WTC11 (cell line): Measurements from ENCODE around the gene NFATC3. TPM values are rescaled to one million over a fixed set of nuclear protein-coding genes. Genes with fewer than 3 reads are reported as not detected.

Experiments
- ATAC-seq: fragments of 200-7000 bp; cut with Tn5 transposase; 2 replicates; pipeline ENCODE4 v1.10.0; 2021; ENCODE audit warnings: mild to moderate bottlenecking, moderate library complexity
- CTCF ChIA-PET: fragments of 300-600 bp; sonication (Branson Sonifier 250); formaldehyde crosslinking; loops from one replicate; lab custom pipeline; 2021; ENCODE audit warnings: antibody characterized with exemption; lab: Charles Lee
- POLR2A ChIA-PET: fragments of 350-600 bp; sonication (Branson Sonifier 250); formaldehyde crosslinking; loops from one replicate; lab custom pipeline; 2021; ENCODE audit warnings: antibody characterized with exemption; lab: Charles Lee
- DNase-seq: peaks from one replicate; pipeline ENCODE4 v3.0.0; 2021; ENCODE audit warnings: low spot score
- H3K27ac Mint-ChIP-seq: 2 replicates; pipeline ENCODE4 v1.8.0; 2021; ENCODE audit warnings: mixed read lengths
- H3K27me3 Mint-ChIP-seq: 2 replicates; pipeline ENCODE4 v1.8.0; 2021; ENCODE audit warnings: low read depth, mild to moderate bottlenecking, moderate library complexity, mixed read lengths
- H3K36me3 Mint-ChIP-seq: 2 replicates; pipeline ENCODE4 v1.8.0; 2021; ENCODE audit warnings: mixed read lengths
- H3K4me1 Mint-ChIP-seq: 2 replicates; pipeline ENCODE4 v1.8.0; 2022; ENCODE audit warnings: mixed read lengths
- H3K4me3 Mint-ChIP-seq: 2 replicates; pipeline ENCODE4 v1.8.0; 2021; ENCODE audit warnings: mild to moderate bottlenecking, moderate library complexity, mixed read lengths
- H3K9me3 Mint-ChIP-seq: 2 replicates; pipeline ENCODE4 v1.8.0; 2021; ENCODE audit warnings: mixed read lengths
- ATF1 ChIP-seq: sonication (generic); formaldehyde crosslinking; IDR thresholded peaks from 2 replicates; pipeline ENCODE4 v1.8.1; 2023; ENCODE audit warnings: mild to moderate bottlenecking, moderate library complexity, missing genetic modification reagents
- ETV6 ChIP-seq: sonication (generic); formaldehyde crosslinking; IDR thresholded peaks from 2 replicates; pipeline ENCODE4 v1.8.1; 2022; ENCODE audit warnings: mild to moderate bottlenecking, missing genetic modification reagents
- FOXJ3 ChIP-seq: sonication (generic); formaldehyde crosslinking; IDR thresholded peaks from 2 replicates; pipeline ENCODE4 v1.9.0; 2021; ENCODE audit warnings: missing genetic modification reagents, mild to moderate bottlenecking, borderline replicate concordance
- JUN ChIP-seq: sonication (generic); formaldehyde crosslinking; IDR thresholded peaks from 2 replicates; pipeline ENCODE4 v1.8.0; 2023; ENCODE audit warnings: mild to moderate bottlenecking, missing genetic modification reagents
- MAX ChIP-seq: sonication (generic); formaldehyde crosslinking; IDR thresholded peaks from 2 replicates; pipeline ENCODE4 v1.8.0; 2022; ENCODE audit warnings: mild to moderate bottlenecking, missing genetic modification reagents
- MXD4 ChIP-seq: fragments of 250-450 bp; sonication (Bioruptor Pico); IDR thresholded peaks from 2 replicates; pipeline ENCODE4 v1.8.0; 2021; ENCODE audit warnings: mild to moderate bottlenecking, moderate library complexity, borderline replicate concordance
- NFATC4 ChIP-seq: fragments of 250-450 bp; sonication (Bioruptor Pico); IDR thresholded peaks from 2 replicates; pipeline ENCODE4 v1.9.0; 2021; ENCODE audit warnings: mild to moderate bottlenecking
- NFYB ChIP-seq: sonication (generic); formaldehyde crosslinking; conservative IDR thresholded peaks from 2 replicates; pipeline ENCODE4 v1.8.0; 2022; ENCODE audit warnings: low read depth, missing genetic modification reagents
- NR1H2 ChIP-seq: sonication (generic); formaldehyde crosslinking; IDR thresholded peaks from 2 replicates; pipeline ENCODE4 v1.9.0; 2021; ENCODE audit warnings: mild to moderate bottlenecking, moderate library complexity, missing genetic modification reagents
- NR2C2 ChIP-seq: sonication (generic); formaldehyde crosslinking; IDR thresholded peaks from 2 replicates; pipeline ENCODE4 v1.8.0; 2022; ENCODE audit warnings: mild to moderate bottlenecking, missing genetic modification reagents
- PRDM15 ChIP-seq: sonication (generic); formaldehyde crosslinking; IDR thresholded peaks from 2 replicates; pipeline ENCODE4 v1.8.0; 2022; ENCODE audit warnings: missing genetic modification reagents
- SMAD4 ChIP-seq: sonication (generic); formaldehyde crosslinking; IDR thresholded peaks from 2 replicates; pipeline ENCODE4 v1.8.0; 2022; ENCODE audit warnings: mild to moderate bottlenecking, missing genetic modification reagents
- TP53 ChIP-seq: sonication (generic); formaldehyde crosslinking; IDR thresholded peaks from 2 replicates; pipeline ENCODE4 v1.8.1; 2023; ENCODE audit warnings: mild to moderate bottlenecking, missing genetic modification reagents
- ZNF219 ChIP-seq: sonication (generic); formaldehyde crosslinking; IDR thresholded peaks from 2 replicates; pipeline ENCODE4 v1.8.0; 2023; ENCODE audit warnings: missing genetic modification reagents, mild to moderate bottlenecking, borderline replicate concordance
- ZNF232 ChIP-seq: sonication (generic); formaldehyde crosslinking; IDR thresholded peaks from 2 replicates; pipeline ENCODE4 v1.8.0; 2022; ENCODE audit warnings: mild to moderate bottlenecking, missing genetic modification reagents
- total RNA-seq: library from RNA; stranded (reverse); gene quantifications from 3 replicates; pipeline ENCODE4 v1.2.3, GENCODE V29; 2021
- TF ChIP-seq, protein P1 (sequence below): sonication (generic); formaldehyde crosslinking; IDR thresholded peaks from 2 replicates; pipeline ENCODE4 v1.8.1; 2023; ENCODE audit warnings: mild to moderate bottlenecking, missing genetic modification reagents, moderate library complexity
- TF ChIP-seq, protein P2 (sequence below): sonication (generic); formaldehyde crosslinking; IDR thresholded peaks from 2 replicates; pipeline ENCODE4 v1.8.1; 2023; ENCODE audit warnings: mild to moderate bottlenecking, missing genetic modification reagents
- TF ChIP-seq, protein P3 (sequence below): sonication (generic); formaldehyde crosslinking; IDR thresholded peaks from 2 replicates; pipeline ENCODE4 v1.8.0; 2022; ENCODE audit warnings: mild to moderate bottlenecking, missing genetic modification reagents
- TF ChIP-seq, protein P4 (sequence below): sonication (generic); formaldehyde crosslinking; IDR thresholded peaks from 2 replicates; pipeline ENCODE4 v1.8.1; 2022; ENCODE audit warnings: low read depth, missing genetic modification reagents, borderline replicate concordance
- TF ChIP-seq, protein P5 (sequence below): fragments of 250-450 bp; sonication (Bioruptor Pico); IDR thresholded peaks from 2 replicates; pipeline ENCODE4 v1.9.0; 2021; ENCODE audit warnings: mild to moderate bottlenecking, borderline replicate concordance

NFATC3 gene
- total RNA-seq, 1 experiment from 2014 or later: 34.6 TPM

GRCh38 chr16:68249371-68249770 lies 164.2 kb downstream of the NFATC3 start:
- H3K27ac Mint-ChIP-seq: no peak overlapping the region
- ChIA-PET CTCF (interaction anchor here (0.9 to 1.8 kb wide), 3 partner anchors 15 to 165 kb away, joined by 3 to 8 read pairs (median 4); partner anchors contain the start of gene SLC7A6), POLR2A (interaction anchor here (0.7 kb wide), 1 partner anchor 30 kb away, joined by 10 read pairs; no protein-coding TSS in a partner anchor)
- H3K27me3 Mint-ChIP-seq: peaks cover 18% of the 10 kb centered on the region
- H3K4me1 Mint-ChIP-seq: peaks cover 5% of the 10 kb centered on the region
- ATAC-seq: no peak
- H3K9me3 Mint-ChIP-seq: no peaks in the 10 kb centered on the region
- TF ChIP-seq, protein P1, sequence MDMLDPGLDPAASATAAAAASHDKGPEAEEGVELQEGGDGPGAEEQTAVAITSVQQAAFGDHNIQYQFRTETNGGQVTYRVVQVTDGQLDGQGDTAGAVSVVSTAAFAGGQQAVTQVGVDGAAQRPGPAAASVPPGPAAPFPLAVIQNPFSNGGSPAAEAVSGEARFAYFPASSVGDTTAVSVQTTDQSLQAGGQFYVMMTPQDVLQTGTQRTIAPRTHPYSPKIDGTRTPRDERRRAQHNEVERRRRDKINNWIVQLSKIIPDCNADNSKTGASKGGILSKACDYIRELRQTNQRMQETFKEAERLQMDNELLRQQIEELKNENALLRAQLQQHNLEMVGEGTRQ (CRISPR knock-in tag): no peak
- TF ChIP-seq, protein P2, sequence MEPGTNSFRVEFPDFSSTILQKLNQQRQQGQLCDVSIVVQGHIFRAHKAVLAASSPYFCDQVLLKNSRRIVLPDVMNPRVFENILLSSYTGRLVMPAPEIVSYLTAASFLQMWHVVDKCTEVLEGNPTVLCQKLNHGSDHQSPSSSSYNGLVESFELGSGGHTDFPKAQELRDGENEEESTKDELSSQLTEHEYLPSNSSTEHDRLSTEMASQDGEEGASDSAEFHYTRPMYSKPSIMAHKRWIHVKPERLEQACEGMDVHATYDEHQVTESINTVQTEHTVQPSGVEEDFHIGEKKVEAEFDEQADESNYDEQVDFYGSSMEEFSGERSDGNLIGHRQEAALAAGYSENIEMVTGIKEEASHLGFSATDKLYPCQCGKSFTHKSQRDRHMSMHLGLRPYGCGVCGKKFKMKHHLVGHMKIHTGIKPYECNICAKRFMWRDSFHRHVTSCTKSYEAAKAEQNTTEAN (CRISPR knock-in tag): no peak
- TF ChIP-seq ZNF232 (CRISPR knock-in tag) (no peak), MAX (CRISPR knock-in tag) (no peak), SMAD4 (no peak), PRDM15 (CRISPR knock-in tag) (no peak), NFATC4 (CRISPR knock-in tag) (no peak), JUN (CRISPR knock-in tag) (no peak), ATF1 (CRISPR knock-in tag) (no peak), NR1H2 (CRISPR knock-in tag) (no peak), ETV6 (CRISPR knock-in tag) (no peak), NR2C2 (CRISPR knock-in tag) (no peak), NFYB (CRISPR knock-in tag) (no peak)
- TF ChIP-seq, protein P3, sequence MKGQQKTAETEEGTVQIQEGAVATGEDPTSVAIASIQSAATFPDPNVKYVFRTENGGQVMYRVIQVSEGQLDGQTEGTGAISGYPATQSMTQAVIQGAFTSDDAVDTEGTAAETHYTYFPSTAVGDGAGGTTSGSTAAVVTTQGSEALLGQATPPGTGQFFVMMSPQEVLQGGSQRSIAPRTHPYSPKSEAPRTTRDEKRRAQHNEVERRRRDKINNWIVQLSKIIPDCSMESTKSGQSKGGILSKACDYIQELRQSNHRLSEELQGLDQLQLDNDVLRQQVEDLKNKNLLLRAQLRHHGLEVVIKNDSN (CRISPR knock-in tag): no peak
- H3K36me3 Mint-ChIP-seq: 0 out of 2 replicates have a peak, but pooled peaks cover 4% of the 10 kb centered on the region
- H3K4me3 Mint-ChIP-seq: no peak overlapping the region
- DNase-seq: no peak

DNA sequence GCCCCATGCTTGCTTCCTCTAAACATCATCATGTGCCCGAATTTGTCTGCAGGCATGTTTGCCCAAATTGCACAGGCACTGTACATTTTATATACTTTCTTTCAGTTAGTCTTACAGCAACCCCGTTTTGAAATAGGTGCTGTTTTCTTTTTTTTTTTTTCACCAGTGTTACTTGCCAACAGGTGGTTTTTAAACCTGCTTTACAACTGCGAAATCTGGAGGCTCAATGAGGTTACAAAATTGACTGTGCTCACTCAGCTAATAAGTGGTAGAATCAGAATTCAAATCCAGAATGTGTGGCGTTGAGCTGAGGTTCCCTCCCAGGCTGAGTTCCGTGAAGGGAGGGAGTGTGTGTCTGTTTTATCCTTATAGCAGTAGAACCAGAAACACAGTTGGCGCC lies 165.8 kb downstream of the NFATC3 start:
- POLR2A ChIA-PET: interaction anchor here (0.5 kb wide), 1 partner anchor 33 kb away, joined by 4 read pairs; no protein-coding TSS in a partner anchor
- Mint-ChIP-seq H3K4me3 (no peak overlapping the region), H3K27ac (no peak overlapping the region), H3K36me3 (0 out of 2 replicates have a peak, but pooled peaks cover 4% of the 10 kb centered on the region), H3K27me3 (peaks cover 6% of the 10 kb centered on the region), H3K4me1 (peaks cover under 1% of the 10 kb centered on the region; the same call in 1 of the 2 replicates), H3K9me3 (no peaks in the 10 kb centered on the region)
- DNase-seq (no peak), ATAC-seq (no peak)
- TF ChIP-seq, protein P4, sequence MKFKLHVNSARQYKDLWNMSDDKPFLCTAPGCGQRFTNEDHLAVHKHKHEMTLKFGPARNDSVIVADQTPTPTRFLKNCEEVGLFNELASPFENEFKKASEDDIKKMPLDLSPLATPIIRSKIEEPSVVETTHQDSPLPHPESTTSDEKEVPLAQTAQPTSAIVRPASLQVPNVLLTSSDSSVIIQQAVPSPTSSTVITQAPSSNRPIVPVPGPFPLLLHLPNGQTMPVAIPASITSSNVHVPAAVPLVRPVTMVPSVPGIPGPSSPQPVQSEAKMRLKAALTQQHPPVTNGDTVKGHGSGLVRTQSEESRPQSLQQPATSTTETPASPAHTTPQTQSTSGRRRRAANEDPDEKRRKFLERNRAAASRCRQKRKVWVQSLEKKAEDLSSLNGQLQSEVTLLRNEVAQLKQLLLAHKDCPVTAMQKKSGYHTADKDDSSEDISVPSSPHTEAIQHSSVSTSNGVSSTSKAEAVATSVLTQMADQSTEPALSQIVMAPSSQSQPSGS (CRISPR knock-in tag): no peak
- TF ChIP-seq TP53 (CRISPR knock-in tag): no peak
- no peak for TF ChIP-seq MXD4 (CRISPR knock-in tag)
- TF ChIP-seq FOXJ3 (CRISPR knock-in tag): no peak
- no peak for TF ChIP-seq ZNF219 (CRISPR knock-in tag)
- TF ChIP-seq, protein P5, sequence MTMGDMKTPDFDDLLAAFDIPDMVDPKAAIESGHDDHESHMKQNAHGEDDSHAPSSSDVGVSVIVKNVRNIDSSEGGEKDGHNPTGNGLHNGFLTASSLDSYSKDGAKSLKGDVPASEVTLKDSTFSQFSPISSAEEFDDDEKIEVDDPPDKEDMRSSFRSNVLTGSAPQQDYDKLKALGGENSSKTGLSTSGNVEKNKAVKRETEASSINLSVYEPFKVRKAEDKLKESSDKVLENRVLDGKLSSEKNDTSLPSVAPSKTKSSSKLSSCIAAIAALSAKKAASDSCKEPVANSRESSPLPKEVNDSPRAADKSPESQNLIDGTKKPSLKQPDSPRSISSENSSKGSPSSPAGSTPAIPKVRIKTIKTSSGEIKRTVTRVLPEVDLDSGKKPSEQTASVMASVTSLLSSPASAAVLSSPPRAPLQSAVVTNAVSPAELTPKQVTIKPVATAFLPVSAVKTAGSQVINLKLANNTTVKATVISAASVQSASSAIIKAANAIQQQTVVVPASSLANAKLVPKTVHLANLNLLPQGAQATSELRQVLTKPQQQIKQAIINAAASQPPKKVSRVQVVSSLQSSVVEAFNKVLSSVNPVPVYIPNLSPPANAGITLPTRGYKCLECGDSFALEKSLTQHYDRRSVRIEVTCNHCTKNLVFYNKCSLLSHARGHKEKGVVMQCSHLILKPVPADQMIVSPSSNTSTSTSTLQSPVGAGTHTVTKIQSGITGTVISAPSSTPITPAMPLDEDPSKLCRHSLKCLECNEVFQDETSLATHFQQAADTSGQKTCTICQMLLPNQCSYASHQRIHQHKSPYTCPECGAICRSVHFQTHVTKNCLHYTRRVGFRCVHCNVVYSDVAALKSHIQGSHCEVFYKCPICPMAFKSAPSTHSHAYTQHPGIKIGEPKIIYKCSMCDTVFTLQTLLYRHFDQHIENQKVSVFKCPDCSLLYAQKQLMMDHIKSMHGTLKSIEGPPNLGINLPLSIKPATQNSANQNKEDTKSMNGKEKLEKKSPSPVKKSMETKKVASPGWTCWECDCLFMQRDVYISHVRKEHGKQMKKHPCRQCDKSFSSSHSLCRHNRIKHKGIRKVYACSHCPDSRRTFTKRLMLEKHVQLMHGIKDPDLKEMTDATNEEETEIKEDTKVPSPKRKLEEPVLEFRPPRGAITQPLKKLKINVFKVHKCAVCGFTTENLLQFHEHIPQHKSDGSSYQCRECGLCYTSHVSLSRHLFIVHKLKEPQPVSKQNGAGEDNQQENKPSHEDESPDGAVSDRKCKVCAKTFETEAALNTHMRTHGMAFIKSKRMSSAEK: no peak
- no peak for TF ChIP-seq ZNF232 (CRISPR knock-in tag)
- CTCF ChIA-PET: interaction anchor here (1.1 to 2.9 kb wide), 2 partner anchors 11 to 13 kb away, joined by 3 to 20 read pairs; partner anchors contain the start of gene SLC7A6
